ENCODE measurements around the gene GLG1. TPM values are rescaled to one million over a fixed set of nuclear protein-coding genes. Genes with fewer than 3 reads are reported as not detected.
"Not testable (repeated sequence)": the region's sequence is repeated elsewhere in the genome, so short reads cannot be mapped to it uniquely, and the experiment has no call there.

Gene GLG1
- total RNA-seq, 4 donors from 2014 or later, result 72.0 to 170 (median 105) TPM

GRCh38 chr16:74448990-74449389, 157.9 kb downstream of the GLG1 start:
- peaks cover 0 to 34% of the 10 kb centered on the region in 2 donors for H3K36me3 ChIP-seq
- H3K4me3 ChIP-seq, result no peak overlapping the region
- peak overlapping the region; percentile 61 to 82 (median 72) for H3K27ac ChIP-seq
- intact Hi-C loops (cut with DNase I; ENCODE audit: low total_unique reads), result no loop called here
- no peak for TF ChIP-seq CTCF (IDR thresholded peaks at IDR 0.05 in 4 of 5, conservative IDR thresholded peaks at IDR 0.05 in 1 of 5)
- no peak for TF ChIP-seq POLR2A (IDR thresholded peaks at IDR 0.05)
- peaks cover 15 to 21% of the 10 kb centered on the region in 2 donors for H3K4me1 ChIP-seq
- peak; percentile 38 to 63 for DNase-seq
- peak; percentile 86 for ATAC-seq
- no peaks in the 10 kb centered on the region for H3K27me3 ChIP-seq
- no peaks in the 10 kb centered on the region for H3K9me3 ChIP-seq
- in situ Hi-C loops (cut with MboI; ENCODE audit: low sequenced_read_pairs in 4 of 4), result no loop called here

GRCh38 chr16:74447578-74447977, 159.3 kb downstream of the GLG1 start:
- intact Hi-C loops (cut with DNase I; ENCODE audit: low total_unique reads), result no loop called here
- no peak overlapping the region for H3K4me3 ChIP-seq
- DNase-seq (no peak), ATAC-seq (no peak)
- H3K4me1 ChIP-seq, result peaks cover 15 to 21% of the 10 kb centered on the region in 2 donors
- peak overlapping the region in 2 of 4 donors; percentile 67 to 82 for H3K27ac ChIP-seq
- no peaks in the 10 kb centered on the region for H3K9me3 ChIP-seq
- peaks cover 0 to 27% of the 10 kb centered on the region in 2 donors for H3K36me3 ChIP-seq
- in situ Hi-C loops (cut with MboI; ENCODE audit: low sequenced_read_pairs in 4 of 4), result no loop called here
- no peaks in the 10 kb centered on the region for H3K27me3 ChIP-seq
- TF ChIP-seq POLR2A (IDR thresholded peaks at IDR 0.05) (no peak), CTCF (IDR thresholded peaks at IDR 0.05 in 4 of 5, conservative IDR thresholded peaks at IDR 0.05 in 1 of 5) (no peak)

GRCh38 chr16:74446866-74447265, 160.0 kb downstream of the GLG1 start:
- Histone ChIP-seq H3K27ac (peak overlapping the region in 3 of 4 donors; percentile 4 to 45 (median 25)), H3K4me1 (peaks cover 15 to 21% of the 10 kb centered on the region in 2 donors), H3K27me3 (no peaks in the 10 kb centered on the region), H3K4me3 (no peak overlapping the region), H3K9me3 (no peaks in the 10 kb centered on the region), H3K36me3 (peaks cover 0 to 20% of the 10 kb centered on the region in 2 donors)
- TF ChIP-seq CTCF (IDR thresholded peaks at IDR 0.05 in 4 of 5, conservative IDR thresholded peaks at IDR 0.05 in 1 of 5) (no peak), POLR2A (IDR thresholded peaks at IDR 0.05) (no peak)
- no peak for ATAC-seq
- no peak for DNase-seq
- intact Hi-C loops (cut with DNase I; ENCODE audit: low total_unique reads) (no loop called here), in situ Hi-C loops (cut with MboI; ENCODE audit: low sequenced_read_pairs in 4 of 4) (no loop called here)

- H3K36me3 ChIP-seq; DNase-seq; intact Hi-C loops (cut with DNase I; ENCODE audit: low total_unique reads); ATAC-seq; in situ Hi-C loops (cut with MboI; ENCODE audit: low sequenced_read_pairs in 4 of 4); H3K27me3 ChIP-seq; H3K9me3 ChIP-seq; H3K4me3 ChIP-seq; H3K4me1 ChIP-seq; H3K27ac ChIP-seq: not testable (repeated sequence)
These were observed 163.1 kb downstream of the GLG1 start for GRCh38 chr16:74443624-74444346.

- Histone ChIP-seq H3K27me3 (no peaks in the 10 kb centered on the region), H3K9me3 (no peaks in the 10 kb centered on the region), H3K4me1 (no peaks in the 10 kb centered on the region), H3K27ac (no peak overlapping the region), H3K4me3 (no peak overlapping the region), H3K36me3 (no peaks in the 10 kb centered on the region)
- TF ChIP-seq CTCF (IDR thresholded peaks at IDR 0.05 in 4 of 5, conservative IDR thresholded peaks at IDR 0.05 in 1 of 5) (no peak), POLR2A (IDR thresholded peaks at IDR 0.05) (no peak)
- intact Hi-C loops (cut with DNase I; ENCODE audit: low total_unique reads), result loop anchor here (10.0 kb wide), 1 partner anchor 125 kb away; no protein-coding TSS in a partner anchor
- in situ Hi-C loops (cut with MboI; ENCODE audit: low sequenced_read_pairs in 4 of 4), result no loop called here
- no peak for DNase-seq
- no peak for ATAC-seq
These were observed 167.2 kb downstream of the GLG1 start for GRCh38 chr16:74439685-74440084.
